Stimulated activated CD8-positive, alpha-beta memory T cell treated with anti-CD3 and anti-CD28 coated beads, Interleukin-7, amount 100 ng/mL, for 24 hours (primary cell): Measurements from ENCODE around the gene ARL8A.
"Not testable (repeated sequence)": the region's sequence is repeated elsewhere in the genome, so short reads cannot be mapped to it uniquely, and the experiment has no call there.

Experiments
- DNase-seq: peaks from one replicate; pipeline ENCODE4 v3.0.0-alpha.2; 2020; ENCODE audit warnings: low read depth

ARL8A gene

DNA sequence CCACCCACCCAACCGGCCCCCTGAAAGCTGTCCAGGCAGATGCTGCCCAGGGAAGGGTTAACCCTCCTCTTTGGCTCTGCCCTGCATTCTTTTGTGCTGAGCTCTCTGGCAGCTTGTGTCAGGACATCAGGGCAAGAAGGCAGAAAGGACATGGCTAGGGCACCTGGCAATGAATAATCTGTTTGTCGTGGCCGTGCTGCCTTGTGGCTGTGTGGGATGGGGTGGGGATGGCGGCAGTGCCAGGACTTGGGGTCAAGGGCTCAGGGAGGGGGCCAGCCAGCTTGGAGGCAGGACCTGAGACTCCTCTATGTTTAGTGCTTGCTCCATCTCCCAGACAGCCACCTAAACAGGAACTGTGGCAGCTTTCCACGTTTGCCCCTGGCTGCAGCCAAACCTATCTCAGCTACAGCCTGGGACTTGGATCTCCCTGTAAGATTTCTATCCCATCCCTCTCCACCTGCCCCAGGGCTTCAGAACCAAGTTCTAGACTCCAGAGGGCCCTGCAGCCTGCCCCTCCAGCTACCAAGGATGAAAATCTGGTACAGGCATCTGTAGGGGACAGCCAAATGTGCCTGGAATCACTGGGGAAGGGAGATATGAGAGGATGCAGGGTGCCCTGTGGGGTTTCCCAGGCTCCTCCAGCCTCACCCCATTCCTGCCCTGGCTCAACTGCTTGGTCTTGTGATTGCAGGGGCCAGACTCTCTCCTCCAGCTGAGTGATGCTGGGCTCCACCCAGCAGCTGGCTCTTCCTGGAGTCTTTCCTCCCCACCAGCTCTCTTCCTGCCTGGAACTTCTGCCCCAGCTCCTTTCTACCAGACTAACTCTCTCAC, 31.5 kb downstream of the ARL8A start:
- no peak for DNase-seq

- DNase-seq: not testable (repeated sequence)
Observed at GRCh38 chr1:202111589-202111988, 32.9 kb downstream of the ARL8A start.

GRCh38 chr1:202110977-202111376, 33.6 kb downstream of the ARL8A start:
- no peak for DNase-seq

DNA sequence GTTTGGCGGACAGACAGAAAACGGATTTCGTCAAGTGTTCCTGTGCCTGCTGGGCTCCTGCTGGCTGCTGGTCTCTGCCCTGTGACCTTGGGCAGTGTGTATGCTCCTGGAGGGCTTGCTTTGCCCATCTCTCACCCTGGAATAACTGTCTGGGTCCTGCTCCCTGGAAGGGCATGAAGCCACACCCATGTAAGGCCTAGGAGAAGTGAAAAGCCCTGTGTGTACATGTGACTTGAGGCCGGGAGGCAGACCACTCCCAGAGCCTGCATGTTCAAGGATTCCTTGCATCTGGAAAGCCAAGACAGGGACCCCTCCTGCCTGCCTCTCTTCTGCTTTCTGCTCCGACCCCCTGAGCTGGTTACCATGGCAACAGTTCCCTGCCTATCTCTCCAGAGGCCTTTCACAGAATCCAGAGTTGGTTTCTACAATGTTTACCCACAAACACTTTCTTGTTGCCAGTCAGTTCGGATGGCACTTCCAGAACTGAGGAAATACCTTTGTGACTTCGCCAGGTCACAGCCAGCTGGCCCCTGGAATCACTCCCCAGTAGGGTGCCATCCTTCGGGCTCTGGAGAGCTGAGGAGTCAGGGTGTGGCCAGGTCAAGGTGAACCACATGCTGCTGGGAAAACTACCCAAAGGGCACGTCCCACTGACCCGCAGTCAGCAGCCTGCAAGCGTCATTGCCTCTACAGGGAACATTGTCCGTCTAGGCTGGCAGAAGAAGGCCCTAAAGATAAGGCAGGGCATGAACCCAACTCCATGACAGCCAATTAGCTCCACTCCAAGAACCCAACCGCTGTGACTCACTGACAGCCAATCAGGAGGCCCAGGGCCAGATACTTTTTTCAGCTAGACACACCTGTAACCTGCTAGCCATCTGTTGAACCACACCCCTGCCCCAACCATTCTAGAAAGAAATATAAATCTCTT, 36.5 kb downstream of the ARL8A start:
- no peak for DNase-seq

- DNase-seq: no peak
Observed at GRCh38 chr1:202107321-202107761, 37.2 kb downstream of the ARL8A start.

DNA sequence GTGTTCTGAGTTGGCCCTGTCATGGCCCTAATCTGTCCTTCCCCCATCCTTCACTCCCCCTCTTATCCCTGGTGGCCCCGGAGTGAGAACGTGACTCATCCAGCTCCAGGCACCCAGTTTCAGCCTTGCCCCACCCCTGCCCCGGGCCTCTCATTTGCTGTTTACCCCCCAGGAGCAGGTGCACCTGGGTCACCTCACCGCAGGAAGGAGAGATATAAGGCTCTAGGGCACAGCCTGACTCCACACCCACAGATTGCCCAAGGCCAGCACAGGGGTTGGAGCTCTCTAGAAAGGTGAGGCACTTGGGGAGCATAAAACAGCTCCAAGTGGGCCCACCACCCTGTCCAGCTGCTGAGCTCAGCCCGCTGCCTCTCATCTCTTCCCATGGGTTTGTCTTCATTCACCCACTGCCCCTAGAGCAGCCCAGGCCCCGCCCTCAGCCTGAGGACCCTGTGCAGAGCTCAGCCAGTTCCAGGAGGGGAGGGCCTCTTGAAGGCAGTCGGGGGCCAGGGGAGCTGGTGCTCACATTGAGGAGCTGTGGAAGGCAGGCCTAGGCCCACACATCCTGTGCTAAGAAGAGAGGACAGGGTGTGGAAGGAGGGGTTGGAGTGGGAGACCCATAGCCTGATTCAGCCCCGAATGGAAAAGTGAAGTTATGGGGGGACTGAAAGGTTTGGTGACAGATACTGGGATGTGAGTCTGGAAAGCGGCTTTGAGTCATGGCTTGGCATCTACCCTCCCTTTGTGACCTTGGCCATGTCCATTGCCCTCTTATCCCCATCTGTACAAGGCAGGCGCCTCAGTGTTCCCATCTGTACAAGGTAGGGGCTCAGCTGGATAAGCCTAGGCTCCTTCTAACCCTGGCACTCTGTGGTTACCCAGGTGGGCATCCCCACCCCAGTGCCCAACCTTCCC, 37.9 kb downstream of the ARL8A start:
- no peak for DNase-seq

GRCh38 chr1:202105571-202106339, 38.8 kb downstream of the ARL8A start:
- no peak for DNase-seq

GRCh38 chr1:202104073-202104472, 40.5 kb downstream of the ARL8A start:
- no peak for DNase-seq

GRCh38 chr1:202101184-202101583, 43.4 kb downstream of the ARL8A start:
- DNase-seq: no peak

DNA sequence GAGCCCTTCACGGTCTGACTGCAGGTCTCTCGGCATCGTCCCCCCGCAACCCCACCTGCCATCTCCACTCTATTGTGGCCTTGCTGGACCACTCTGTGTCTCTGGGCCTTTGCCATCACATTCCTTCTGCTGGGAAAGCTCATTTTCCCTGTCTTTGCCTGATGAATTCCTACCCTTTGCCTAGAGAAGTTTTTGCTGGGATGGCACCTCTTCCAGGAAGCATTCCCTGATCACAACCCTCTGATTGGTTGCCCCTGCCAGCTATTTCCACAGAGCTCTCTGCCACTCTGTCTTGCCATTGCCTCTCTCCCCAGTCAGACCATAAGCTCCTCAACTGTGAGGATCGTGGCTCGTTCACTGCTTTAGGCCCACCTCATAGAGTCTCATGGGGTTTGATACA, 50.7 kb downstream of the ARL8A start:
- no peak for DNase-seq

DNA sequence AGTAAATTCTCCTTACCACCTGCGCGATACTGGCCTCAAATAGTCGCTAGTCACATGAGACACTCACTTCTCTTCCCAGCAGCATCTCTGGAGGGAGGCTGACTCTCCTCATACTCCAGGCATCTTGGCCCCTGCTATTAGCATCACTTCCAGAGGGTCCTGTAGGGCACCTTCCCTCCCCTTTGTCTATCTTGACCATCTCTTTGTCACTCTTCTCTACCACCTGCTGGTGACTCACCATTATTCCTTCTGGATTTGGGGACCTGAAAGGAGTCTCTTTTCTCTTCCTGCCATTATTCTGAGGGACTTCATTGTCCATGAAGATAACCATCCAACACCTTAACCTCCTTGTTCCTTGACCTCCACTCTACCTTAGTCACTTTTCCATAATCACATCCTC, 53.5 kb downstream of the ARL8A start:
- no peak for DNase-seq

DNA sequence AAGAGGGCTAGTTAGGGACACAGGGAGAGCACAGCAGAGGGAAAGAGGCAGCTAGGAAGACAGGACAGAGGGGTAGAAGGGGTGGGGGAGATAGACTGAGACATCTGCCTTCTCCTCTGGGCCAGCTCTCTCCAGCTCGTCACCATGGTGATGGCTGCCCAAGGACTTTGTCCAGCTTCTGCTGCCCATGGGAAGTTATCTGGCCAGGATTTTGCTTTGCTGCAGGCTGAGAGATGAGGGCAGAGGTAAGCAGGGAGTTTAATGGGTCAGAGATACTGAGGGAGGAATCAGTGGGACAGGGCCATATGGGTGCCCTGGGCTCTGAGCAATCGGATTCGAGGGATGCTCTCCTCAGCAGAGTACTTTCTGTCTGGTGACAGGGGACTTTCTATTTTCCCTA, 56.3 kb downstream of the ARL8A start:
- DNase-seq: no peak

GRCh38 chr1:202086579-202087350, 57.8 kb downstream of the ARL8A start:
- DNase-seq: no peak

DNA sequence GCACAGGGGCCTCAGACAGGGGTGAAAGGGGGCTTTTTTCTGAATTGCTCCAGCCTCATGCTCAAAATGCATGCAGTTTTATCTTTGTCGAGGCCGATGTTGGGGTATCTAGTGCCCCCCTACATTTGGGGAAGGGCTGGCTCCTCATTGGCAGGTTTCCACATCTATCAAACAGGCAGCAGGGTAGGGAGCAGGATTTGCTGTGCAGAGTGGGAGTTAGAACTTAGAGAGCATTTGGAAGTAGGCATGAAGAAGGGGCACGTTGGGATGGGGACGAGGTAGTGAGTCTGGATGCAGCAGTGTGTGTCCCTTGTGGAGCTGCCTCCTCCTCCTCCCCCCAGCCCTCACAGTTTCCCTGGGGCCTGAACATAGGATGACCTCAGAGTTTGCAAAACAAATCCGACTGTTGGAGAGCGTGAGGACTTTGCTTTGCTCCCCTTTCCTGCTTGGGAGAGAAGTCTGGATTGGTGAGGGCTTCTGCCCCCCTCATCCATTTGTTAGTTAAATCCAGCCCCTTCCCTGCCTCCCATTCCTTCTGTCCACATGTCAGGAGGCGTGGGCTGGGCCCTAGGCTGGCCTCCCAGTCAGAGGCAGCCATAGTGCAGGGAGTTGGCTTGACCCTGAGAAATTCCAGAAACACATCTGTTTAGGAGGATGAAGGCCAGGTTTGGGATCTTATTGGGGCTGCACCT, 58.7 kb downstream of the ARL8A start:
- DNase-seq: no peak

GRCh38 chr1:202084791-202085681, 59.5 kb downstream of the ARL8A start:
- no peak for DNase-seq
